ENCODE measurements around the gene LAGE3. TPM values are rescaled to one million over a fixed set of nuclear protein-coding genes. Genes with fewer than 3 reads are reported as not detected.

Gene LAGE3
- total and polyA plus RNA-seq, 2 experiments from 2014 or later = 42.9 to 49.2 TPM

DNA sequence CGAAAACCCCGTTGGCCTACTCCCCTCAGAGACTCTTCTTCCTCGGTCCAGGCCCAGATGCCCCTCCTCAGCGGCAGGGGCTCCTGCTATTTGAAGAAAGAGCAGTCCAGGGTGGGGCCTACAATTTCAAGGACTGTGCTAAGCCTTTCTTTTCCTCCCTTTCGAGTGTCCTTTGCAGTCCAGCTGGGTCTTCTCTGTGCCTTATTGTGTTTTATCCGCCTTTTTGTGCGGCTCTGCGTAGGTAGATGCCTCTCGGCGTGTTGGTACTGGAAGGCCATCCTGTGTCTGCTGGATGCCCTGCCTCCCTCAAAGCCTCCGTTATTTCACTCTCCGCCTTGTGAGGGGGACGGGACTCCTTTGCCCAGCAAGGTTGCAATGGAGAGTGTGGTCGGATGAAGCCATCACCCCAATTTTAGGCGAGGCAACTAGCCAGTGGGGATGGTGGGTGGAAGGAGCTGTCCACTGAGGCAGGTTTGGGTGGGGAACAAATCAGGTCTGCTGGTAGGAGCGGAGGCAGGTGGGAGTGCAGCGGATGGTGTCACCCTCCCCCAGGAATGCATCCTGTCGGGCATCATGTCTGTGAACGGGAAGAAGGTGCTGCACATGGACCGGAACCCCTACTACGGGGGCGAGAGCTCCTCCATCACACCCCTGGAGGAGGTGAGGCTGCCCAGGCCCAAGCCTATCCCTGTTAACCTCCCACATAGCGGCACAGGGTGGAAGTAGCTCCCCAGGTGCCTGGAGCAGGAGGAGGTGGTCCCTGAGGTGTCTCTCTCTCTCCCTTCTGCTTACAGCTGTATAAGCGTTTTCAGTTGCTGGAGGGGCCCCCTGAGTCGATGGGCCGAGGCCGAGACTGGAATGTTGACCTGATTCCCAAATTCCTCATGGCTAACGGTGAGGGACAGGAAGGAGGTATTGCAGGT lies 40.8 kb downstream of the LAGE3 start:
- Histone ChIP-seq H3K4me1 (ENCODE audit: insufficient read depth) (no peaks in the 10 kb centered on the region), H3K9ac (peak overlapping the region; percentile 80), H3F3A (ENCODE audit: insufficient read depth) (no peaks in the 10 kb centered on the region), H3K4me2 (ENCODE audit: unreplicated experiment) (peak overlapping the region; percentile 78), H3K79me2 (ENCODE audit: insufficient read depth) (peaks cover 46% of the 10 kb centered on the region), H3K4me3 (peak overlapping the region; percentile 79), H3K27me3 (replicated peaks; ENCODE audit: insufficient read depth) (no peaks in the 10 kb centered on the region), H3K36me3 (ENCODE audit: low read depth) (no peaks in the 10 kb centered on the region), H3K27ac (no peak overlapping the region), H3K9me2 (ENCODE audit: insufficient read depth) (no peaks in the 10 kb centered on the region), H2AFZ (no peak overlapping the region), H3K9me3 (ENCODE audit: low read depth) (no peaks in the 10 kb centered on the region), H4K20me1 (ENCODE audit: insufficient read depth) (no peaks in the 10 kb centered on the region)
- in situ Hi-C loops (cut with MboI) = no loop called here
- WGBS, 2 experiments (ENCODE audit: low coverage in 1 of 2, low lambda C conversion rate in 2 of 2, missing lambda C conversion rate in 2 of 2) = 15 to 29% methylated on average over 15 to 22 of the region's 28 CpGs
- peak; percentile 36 for DNase-seq
- no peak for TF ChIP-seq EZH2phosphoT487 (IDR thresholded peaks at IDR 0.05; ENCODE audit: insufficient read depth, low read depth)
- TF ChIP-seq EZH2 (IDR thresholded peaks at IDR 0.05; ENCODE audit: insufficient read depth, poor library complexity, severe bottlenecking) = no peak

DNA sequence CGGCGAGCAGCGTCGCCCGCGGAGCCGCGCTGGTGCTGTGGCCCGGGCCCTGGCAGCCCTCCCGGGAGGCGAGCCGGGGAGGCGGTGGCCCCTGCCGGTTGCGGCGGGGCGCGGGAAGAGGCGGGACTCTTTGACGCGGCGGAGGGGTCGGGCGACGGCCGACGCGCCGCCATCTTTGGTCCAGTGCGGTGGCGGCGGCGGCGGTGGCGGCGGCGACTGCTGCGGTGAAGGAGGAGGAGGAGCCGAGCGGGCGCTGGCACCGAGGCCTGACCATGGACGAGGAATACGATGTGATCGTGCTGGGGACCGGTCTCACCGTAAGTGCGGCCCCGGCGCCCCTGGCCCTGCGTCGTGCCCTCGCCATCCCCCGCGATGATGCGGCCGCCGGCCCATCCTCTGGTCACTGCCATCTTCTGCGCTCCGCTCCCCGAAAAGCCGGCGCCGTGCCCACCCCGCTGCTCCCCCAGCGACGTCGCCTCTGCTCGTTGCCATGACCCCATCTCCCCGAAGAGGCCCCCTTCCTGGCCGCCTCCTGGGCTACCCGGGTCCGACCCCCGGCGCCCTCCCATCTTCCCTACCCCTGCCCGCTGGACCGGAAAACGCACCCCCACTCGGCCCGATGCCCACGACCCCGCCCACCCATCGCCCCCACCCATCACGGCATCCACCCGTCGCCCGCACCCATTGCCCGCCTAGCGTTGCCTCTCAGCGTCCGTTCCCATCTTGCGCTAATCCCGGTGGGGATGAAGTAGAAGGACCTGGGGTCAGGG lies 41.9 kb downstream of the LAGE3 start, which contains the start of gene GDI1:
GDI1 (plus strand) TSS at position 172 of the 770 bp plus-strand sequence; CDS start at position 273, 101 bp downstream.
- 0 to 4% methylated on average over 3 to 25 of the region's 93 CpGs for WGBS, 2 experiments (ENCODE audit: low coverage in 1 of 2, low lambda C conversion rate in 2 of 2, missing lambda C conversion rate in 2 of 2)
- Histone ChIP-seq H3K4me3 (peak within 1 kb of the TSS; percentile 79), H3F3A (ENCODE audit: insufficient read depth) (no peaks in the 10 kb centered on the region), H4K20me1 (ENCODE audit: insufficient read depth) (no peaks in the 10 kb centered on the region), H2AFZ (0 out of 2 replicates have a peak within 1 kb of the TSS, but pooled peaks have one; percentile 33), H3K27ac (peak within 1 kb of the TSS; percentile 59; the same call in 1 of the 2 replicates), H3K4me2 (ENCODE audit: unreplicated experiment) (peak within 1 kb of the TSS; percentile 78), H3K9ac (peak within 1 kb of the TSS; percentile 80), H3K79me2 (ENCODE audit: insufficient read depth) (peaks cover 40% of the 10 kb centered on the region), H3K4me1 (ENCODE audit: insufficient read depth) (no peaks in the 10 kb centered on the region), H3K36me3 (ENCODE audit: low read depth) (no peaks in the 10 kb centered on the region), H3K9me2 (ENCODE audit: insufficient read depth) (no peaks in the 10 kb centered on the region), H3K9me3 (ENCODE audit: low read depth) (no peaks in the 10 kb centered on the region), H3K27me3 (replicated peaks; ENCODE audit: insufficient read depth) (no peaks in the 10 kb centered on the region)
- TF ChIP-seq EZH2phosphoT487 (IDR thresholded peaks at IDR 0.05; ENCODE audit: insufficient read depth, low read depth) (no peak), EZH2 (IDR thresholded peaks at IDR 0.05; ENCODE audit: insufficient read depth, poor library complexity, severe bottlenecking) (no peak)
- DNase-seq = peak; percentile 65
- in situ Hi-C loops (cut with MboI) = no loop called here

DNA sequence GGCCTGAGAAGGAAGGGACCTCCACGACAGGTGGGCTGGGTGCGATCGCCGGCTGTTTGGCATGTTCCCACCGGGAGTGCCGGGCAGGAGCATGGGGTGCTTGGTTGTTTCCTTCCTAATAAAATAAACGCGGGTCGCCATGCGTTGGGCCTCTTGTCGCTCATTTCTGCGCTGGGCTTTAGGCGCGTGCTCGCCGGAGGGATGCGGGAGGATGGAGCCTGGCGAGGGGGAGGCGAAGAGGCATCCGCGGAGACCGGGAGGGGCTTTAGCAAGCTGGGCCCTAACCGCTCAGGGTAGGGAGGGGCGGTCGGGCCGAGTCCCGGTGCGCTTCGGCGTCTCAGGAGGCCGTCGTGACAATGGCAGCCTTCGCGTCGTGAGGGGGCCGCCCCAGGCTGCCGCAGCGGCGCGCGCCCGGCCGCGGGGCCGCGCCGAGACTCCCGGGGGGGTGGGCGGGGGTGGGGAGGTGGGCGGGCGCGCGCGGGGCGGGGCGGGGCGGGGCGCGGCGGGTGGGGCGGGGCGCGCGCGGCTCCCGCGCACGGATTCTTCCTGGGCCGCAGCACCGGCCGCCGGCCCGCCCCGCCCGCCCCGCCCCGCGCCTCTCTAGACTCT lies 42.6 kb downstream of the LAGE3 start:
- Histone ChIP-seq H3K27me3 (replicated peaks; ENCODE audit: insufficient read depth) (no peaks in the 10 kb centered on the region), H3K4me1 (ENCODE audit: insufficient read depth) (no peaks in the 10 kb centered on the region), H3K27ac (peak overlapping the region; percentile 59; the same call in 1 of the 2 replicates), H3K36me3 (ENCODE audit: low read depth) (no peaks in the 10 kb centered on the region), H4K20me1 (ENCODE audit: insufficient read depth) (no peaks in the 10 kb centered on the region), H3K79me2 (ENCODE audit: insufficient read depth) (peaks cover 37% of the 10 kb centered on the region), H3K4me3 (peak overlapping the region; percentile 79), H2AFZ (0 out of 2 replicates have a peak overlapping the region, but pooled peaks have one; percentile 33), H3K9me2 (ENCODE audit: insufficient read depth) (no peaks in the 10 kb centered on the region), H3K9me3 (ENCODE audit: low read depth) (no peaks in the 10 kb centered on the region), H3F3A (ENCODE audit: insufficient read depth) (no peaks in the 10 kb centered on the region), H3K9ac (peak overlapping the region; percentile 80), H3K4me2 (ENCODE audit: unreplicated experiment) (no peak overlapping the region)
- 28 to 35% methylated on average over 8 to 19 of the region's 78 CpGs for WGBS, 2 experiments (ENCODE audit: low coverage in 1 of 2, low lambda C conversion rate in 2 of 2, missing lambda C conversion rate in 2 of 2)
- in situ Hi-C loops (cut with MboI) = no loop called here
- no peak for TF ChIP-seq EZH2 (IDR thresholded peaks at IDR 0.05; ENCODE audit: insufficient read depth, poor library complexity, severe bottlenecking)
- no peak for TF ChIP-seq EZH2phosphoT487 (IDR thresholded peaks at IDR 0.05; ENCODE audit: insufficient read depth, low read depth)
- peak; percentile 64 for DNase-seq

All from GM23248 (cell line).